ENCODE data around the gene PRSS2. TPM values are rescaled to one million over a fixed set of nuclear protein-coding genes. Genes with fewer than 3 reads are reported as not detected.

PRSS2 gene
- total RNA-seq, 1 donor from 2014 or later: not detected

DNA sequence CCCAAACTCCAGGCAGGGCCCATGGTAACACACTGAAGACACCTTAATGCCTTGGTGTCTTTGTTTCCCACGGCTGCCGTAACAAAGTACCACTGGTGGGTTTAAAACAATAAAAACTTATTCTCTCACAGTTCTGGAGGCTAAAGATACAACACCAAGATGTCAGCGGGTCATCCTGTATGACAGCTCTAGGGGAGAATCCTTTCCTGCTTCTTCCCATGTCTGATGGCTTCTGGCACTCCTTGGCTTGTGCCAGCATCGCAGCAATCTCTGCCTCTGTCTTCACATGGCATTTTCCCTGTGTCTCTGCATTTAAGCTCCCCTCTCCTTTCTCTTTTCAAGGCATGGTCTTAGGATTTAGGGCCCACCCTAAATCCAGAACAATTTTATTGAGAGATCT, 33.1 kb downstream of the PRSS2 start:
- DNase-seq (ENCODE audit: low read depth, low spot score): no peak
- Mint-ChIP-seq H3K27ac (ENCODE audit: unreplicated experiment) (no peak overlapping the region), H3K4me1 (no peaks in the 10 kb centered on the region), H3K36me3 (ENCODE audit: low read depth) (no peaks in the 10 kb centered on the region), H3K4me3 (no peak overlapping the region), H3K9me3 (no peaks in the 10 kb centered on the region), H3K27me3 (ENCODE audit: low read depth) (peaks cover 90% of the 10 kb centered on the region)
- TF ChIP-seq, protein P1, sequence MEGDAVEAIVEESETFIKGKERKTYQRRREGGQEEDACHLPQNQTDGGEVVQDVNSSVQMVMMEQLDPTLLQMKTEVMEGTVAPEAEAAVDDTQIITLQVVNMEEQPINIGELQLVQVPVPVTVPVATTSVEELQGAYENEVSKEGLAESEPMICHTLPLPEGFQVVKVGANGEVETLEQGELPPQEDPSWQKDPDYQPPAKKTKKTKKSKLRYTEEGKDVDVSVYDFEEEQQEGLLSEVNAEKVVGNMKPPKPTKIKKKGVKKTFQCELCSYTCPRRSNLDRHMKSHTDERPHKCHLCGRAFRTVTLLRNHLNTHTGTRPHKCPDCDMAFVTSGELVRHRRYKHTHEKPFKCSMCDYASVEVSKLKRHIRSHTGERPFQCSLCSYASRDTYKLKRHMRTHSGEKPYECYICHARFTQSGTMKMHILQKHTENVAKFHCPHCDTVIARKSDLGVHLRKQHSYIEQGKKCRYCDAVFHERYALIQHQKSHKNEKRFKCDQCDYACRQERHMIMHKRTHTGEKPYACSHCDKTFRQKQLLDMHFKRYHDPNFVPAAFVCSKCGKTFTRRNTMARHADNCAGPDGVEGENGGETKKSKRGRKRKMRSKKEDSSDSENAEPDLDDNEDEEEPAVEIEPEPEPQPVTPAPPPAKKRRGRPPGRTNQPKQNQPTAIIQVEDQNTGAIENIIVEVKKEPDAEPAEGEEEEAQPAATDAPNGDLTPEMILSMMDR (conservative IDR thresholded peaks at IDR 0.05): no peak

DNA sequence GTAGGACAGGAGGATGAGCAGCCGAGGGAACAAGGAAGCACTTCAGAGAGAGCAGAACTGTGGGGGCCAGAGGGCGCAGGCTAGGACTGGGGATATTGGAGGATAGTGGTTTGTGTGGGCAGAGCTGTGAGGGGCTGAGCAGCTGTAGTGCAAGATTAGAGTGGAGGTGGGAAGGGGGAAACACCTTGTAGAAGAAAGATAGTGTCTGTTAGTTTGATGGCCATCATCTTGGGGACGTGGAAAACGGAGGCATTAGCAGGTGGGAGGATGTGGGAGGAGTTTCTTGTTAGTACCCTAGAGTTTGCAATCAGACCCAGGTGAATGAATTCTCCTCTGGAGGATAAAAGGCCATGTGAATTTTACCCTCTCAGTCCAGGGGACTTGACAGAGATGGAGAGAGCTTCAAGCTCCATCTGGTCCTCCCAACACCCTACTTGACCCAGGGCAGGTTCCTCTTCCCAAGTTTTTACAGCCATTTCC, 34.0 kb downstream of the PRSS2 start:
- peaks cover 90% of the 10 kb centered on the region for H3K27me3 Mint-ChIP-seq (ENCODE audit: low read depth)
- no peaks in the 10 kb centered on the region for H3K9me3 Mint-ChIP-seq
- H3K36me3 Mint-ChIP-seq (ENCODE audit: low read depth): no peaks in the 10 kb centered on the region
- no peak overlapping the region for H3K27ac Mint-ChIP-seq (ENCODE audit: unreplicated experiment)
- DNase-seq (ENCODE audit: low read depth, low spot score): no peak
- TF ChIP-seq, protein P1 (conservative IDR thresholded peaks at IDR 0.05): no peak
- H3K4me3 Mint-ChIP-seq: no peak overlapping the region
- no peaks in the 10 kb centered on the region for H3K4me1 Mint-ChIP-seq

DNA sequence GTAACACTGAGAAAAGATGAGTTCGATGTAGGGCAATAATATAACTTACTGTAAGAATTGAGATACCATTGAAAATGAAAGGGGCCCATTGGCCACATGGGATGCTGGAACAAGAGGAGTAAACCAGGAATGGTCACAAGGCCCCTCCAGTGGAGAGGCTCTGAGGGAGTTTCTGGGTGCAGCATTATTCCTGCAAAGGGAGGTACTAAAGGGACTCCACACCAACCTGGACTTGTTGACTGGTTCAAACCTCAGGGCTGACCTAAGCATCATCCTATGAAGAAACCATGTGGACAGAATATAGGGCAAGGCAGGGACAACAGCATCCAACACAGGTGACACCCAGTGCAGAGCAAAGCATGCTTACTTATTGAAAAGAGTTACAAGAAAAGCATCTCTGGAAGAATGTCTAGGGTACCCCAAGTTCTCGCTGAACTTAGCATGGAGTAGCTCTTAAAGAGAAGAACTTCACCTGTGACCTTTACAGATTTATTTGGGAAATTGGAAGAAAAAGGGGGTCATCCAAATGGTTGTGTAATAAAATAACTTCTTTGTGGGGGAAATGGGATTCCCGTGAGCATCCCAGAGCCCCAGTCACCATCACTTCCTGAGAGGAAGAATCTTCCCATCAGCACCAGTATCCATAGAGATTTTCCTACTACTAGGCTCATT, 34.7 kb downstream of the PRSS2 start:
- no peaks in the 10 kb centered on the region for H3K4me1 Mint-ChIP-seq
- H3K9me3 Mint-ChIP-seq: no peaks in the 10 kb centered on the region
- H3K36me3 Mint-ChIP-seq (ENCODE audit: low read depth): no peaks in the 10 kb centered on the region
- TF ChIP-seq, protein P1 (conservative IDR thresholded peaks at IDR 0.05): no peak
- H3K27ac Mint-ChIP-seq (ENCODE audit: unreplicated experiment): no peak overlapping the region
- peaks cover 89% of the 10 kb centered on the region for H3K27me3 Mint-ChIP-seq (ENCODE audit: low read depth)
- no peak for DNase-seq (ENCODE audit: low read depth, low spot score)
- H3K4me3 Mint-ChIP-seq: no peak overlapping the region

DNA sequence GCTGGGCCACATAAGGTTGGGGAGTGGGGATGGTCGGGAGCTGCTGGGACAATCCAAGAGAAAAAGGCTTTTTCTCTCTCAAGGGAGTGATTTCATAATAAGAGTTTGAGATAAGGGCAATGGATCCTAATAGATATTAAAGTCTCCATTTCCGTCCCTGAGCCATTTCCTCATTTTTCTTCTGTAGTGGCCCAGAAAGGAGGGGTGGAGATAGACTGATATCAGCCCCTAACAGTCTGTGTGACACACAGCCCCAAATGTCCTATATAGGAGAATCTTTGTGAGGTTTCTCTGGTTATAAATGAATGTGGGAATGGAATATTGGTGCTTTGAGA, 35.2 kb downstream of the PRSS2 start:
- Mint-ChIP-seq H3K4me1 (no peaks in the 10 kb centered on the region), H3K9me3 (no peaks in the 10 kb centered on the region), H3K4me3 (no peak overlapping the region), H3K27ac (ENCODE audit: unreplicated experiment) (no peak overlapping the region), H3K36me3 (ENCODE audit: low read depth) (no peaks in the 10 kb centered on the region), H3K27me3 (ENCODE audit: low read depth) (peaks cover 87% of the 10 kb centered on the region)
- DNase-seq (ENCODE audit: low read depth, low spot score): no peak
- TF ChIP-seq, protein P1 (conservative IDR thresholded peaks at IDR 0.05): no peak

DNA sequence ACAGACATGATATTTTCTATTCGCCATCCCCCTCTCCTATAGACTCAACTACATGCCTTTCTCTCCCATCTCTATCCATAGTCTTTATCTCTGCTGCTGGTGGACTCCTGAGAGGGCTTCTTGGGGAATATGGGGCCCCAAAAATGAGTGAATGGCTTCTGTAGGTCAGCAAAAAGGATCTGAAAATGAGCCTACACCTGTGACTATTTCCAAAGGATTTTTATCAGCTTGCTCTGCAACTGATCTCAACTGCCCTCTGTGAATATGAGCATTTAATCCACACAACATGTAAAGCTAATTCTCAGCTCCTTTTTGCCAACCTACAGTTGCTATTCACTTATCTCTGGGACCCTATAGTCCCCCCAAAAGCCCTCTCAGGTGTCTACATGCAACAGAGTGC, 36.2 kb downstream of the PRSS2 start:
- no peak overlapping the region for H3K27ac Mint-ChIP-seq (ENCODE audit: unreplicated experiment)
- TF ChIP-seq, protein P1 (conservative IDR thresholded peaks at IDR 0.05): no peak
- no peaks in the 10 kb centered on the region for H3K9me3 Mint-ChIP-seq
- no peak for DNase-seq (ENCODE audit: low read depth, low spot score)
- peaks cover 3% of the 10 kb centered on the region for H3K4me1 Mint-ChIP-seq
- H3K4me3 Mint-ChIP-seq: no peak overlapping the region
- H3K36me3 Mint-ChIP-seq (ENCODE audit: low read depth): no peaks in the 10 kb centered on the region
- peaks cover 88% of the 10 kb centered on the region for H3K27me3 Mint-ChIP-seq (ENCODE audit: low read depth)

Data from neural crest cell (in vitro differentiated cells).